Activated CD8-positive, alpha-beta memory T cell treated with anti-CD3 and anti-CD28 coated beads for 36 hours (primary cell): ENCODE results near the gene DNAH1. TPM values are rescaled to one million over a fixed set of nuclear protein-coding genes. Genes with fewer than 3 reads are reported as not detected.

Experiments used
- CTCF ChIA-PET: fragments of 350-600 bp; sonication (Branson Sonifier 250); formaldehyde crosslinking; loops from one replicate; lab custom pipeline; 2021; ENCODE audit warnings: antibody characterized with exemption; lab: Charles Lee
- POLR2A ChIA-PET: fragments of 350-600 bp; sonication (Branson Sonifier 250); formaldehyde crosslinking; loops from one replicate; lab custom pipeline; 2021; ENCODE audit warnings: antibody characterized with exemption; lab: Charles Lee
- total RNA-seq, 2 experiments: library from RNA; stranded (reverse); gene quantifications; one replicate each; pipeline ENCODE4 v1.2.3, GENCODE V29; 2021

The DNAH1 gene
- total RNA-seq, 2 experiments from 2014 or later = 4.4 to 4.5 TPM

DNA sequence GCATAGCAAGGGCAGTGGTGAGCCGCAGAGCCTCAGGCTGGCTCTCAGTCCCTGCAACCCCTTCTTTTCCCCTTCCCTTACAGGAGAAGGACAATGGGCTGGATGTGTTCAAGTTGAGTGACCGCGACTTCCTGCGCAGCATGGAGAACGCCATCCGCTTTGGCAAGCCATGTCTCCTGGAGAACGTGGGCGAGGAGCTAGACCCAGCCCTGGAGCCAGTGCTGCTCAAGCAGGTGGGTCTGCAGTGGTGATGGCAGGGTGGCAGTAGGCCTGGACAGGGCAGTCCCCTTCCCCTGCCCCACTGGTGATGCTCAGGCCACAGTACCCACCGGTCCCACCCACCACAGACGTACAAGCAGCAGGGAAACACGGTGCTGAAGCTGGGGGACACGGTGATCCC, 75.0 kb downstream of the DNAH1 start:
- ChIA-PET CTCF (no interaction called here), POLR2A (no interaction called here)

DNA sequence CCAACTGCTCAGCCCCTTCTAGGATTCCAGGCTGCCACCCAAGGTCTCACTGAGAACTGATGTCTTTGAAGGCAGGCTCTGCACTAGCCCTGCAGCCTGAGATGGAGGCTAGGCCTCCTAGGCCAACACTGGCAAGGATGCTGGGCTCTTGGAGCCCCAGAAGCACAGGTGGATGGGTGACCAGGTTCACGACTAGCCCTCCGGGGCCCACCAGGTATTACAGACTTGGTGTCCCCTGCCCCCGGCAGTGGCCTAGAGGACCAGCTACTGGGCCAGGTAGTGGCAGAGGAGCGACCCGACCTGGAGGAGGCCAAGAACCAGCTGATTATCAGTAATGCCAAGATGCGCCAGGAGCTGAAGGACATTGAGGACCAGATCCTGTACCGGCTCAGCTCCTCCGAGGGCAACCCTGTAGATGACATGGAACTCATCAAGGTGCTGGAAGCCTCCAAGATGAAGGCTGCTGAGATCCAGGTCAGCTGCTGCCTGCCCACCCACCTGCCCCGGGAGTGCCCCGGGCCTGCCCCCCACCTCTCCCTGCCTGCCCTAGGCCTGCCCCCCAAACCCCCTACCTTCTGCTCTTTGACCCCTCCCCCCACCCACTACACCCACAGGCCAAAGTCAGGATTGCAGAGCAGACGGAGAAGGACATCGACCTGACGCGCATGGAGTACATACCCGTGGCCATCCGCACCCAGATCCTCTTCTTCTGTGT, 76.3 kb downstream of the DNAH1 start:
- CTCF ChIA-PET = no interaction called here
- POLR2A ChIA-PET = no interaction called here

DNA sequence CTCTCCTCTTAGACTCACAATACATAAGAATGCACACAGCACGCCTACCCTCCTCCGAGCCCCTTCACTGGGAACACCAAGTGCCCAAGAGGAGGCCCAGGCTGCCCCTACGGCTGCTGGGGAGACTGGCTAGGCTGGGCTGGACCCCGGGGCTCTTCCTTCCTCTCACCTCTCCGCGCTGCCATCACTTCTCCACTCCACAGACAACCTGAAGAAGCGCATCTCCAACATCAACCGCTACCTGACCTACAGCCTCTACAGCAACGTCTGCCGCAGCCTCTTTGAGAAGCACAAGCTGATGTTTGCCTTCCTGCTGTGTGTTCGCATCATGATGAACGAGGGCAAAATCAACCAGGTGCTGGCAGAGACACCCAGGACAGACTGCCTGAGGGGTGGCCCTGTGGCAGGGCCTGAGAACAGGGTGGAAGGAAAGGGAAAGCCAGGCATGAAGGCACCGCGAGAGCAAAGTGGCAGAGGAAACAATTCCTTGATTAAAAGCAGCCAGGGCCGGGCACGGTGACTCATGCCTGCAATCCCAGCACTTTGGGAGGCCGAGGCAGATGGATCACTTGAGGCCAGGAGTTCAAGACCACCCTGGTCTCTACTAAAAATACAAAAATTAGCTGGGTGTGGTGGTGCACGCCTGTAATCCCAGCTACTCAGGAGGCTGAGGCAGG, 77.2 kb downstream of the DNAH1 start:
- ChIA-PET POLR2A (no interaction called here), CTCF (no interaction called here)

DNA sequence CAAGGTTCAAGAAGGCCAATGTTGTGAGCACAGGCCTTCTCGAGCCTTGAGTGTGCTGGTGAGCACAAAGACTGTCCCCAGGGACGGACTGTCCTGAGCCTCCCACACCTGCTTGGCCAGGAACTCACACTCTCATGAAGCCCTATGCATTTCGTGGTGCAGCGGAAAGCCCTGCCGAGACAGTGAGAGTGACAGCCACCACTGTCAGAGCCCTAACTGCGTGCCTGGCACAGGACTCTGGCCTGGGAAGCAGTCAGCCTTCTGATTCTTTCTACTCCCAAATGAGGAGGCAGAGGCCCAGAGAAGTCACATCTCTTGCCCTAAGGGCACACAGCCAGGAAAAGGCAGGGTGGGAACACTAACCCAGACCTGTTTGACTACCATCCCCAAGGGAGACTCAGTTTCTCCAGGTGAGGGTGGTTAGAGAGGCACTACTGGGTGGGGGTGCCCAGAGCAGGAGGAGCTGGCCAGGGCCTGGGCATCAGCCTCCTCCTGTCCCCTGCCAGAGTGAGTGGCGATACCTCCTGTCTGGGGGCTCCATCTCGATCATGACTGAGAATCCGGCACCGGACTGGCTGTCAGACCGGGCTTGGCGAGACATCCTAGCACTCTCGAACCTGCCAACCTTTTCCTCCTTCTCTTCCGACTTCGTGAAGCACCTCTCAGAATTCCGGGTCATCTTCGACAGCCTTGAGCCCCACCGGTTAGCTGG, 78.0 kb downstream of the DNAH1 start:
- ChIA-PET CTCF (no interaction called here), POLR2A (no interaction called here)

DNA sequence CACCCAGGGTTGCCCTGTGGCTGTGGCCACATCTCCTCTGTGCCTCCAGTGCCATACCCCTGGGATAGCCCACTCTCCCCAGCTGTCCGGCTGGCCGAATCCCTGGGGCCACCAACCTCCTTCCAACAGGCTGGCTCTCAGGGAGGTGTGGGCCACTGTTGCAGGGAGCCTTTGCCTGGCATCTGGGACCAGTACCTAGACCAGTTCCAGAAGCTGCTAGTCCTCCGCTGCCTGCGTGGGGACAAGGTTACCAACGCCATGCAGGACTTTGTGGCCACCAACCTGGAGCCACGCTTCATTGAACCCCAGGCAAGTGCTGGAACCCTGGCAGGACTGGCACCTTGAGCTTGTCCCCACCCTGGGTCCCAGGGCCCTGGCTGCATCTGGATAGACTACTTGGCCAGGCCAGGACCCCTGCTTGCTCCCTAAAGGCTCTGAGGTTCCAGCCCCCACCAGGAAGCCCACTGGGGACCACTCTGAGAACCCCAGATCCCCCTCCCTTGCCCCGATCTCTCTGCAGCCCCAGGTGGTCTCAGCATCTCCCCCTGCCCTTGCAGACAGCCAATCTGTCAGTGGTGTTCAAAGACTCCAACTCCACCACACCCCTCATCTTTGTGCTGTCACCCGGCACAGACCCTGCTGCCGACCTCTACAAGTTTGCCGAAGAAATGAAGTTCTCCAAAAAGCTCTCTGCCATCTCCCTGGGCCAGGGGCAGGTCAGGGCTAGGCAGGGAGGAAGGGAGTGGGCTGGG, 78.8 kb downstream of the DNAH1 start:
- ChIA-PET CTCF (no interaction called here), POLR2A (no interaction called here)

DNA sequence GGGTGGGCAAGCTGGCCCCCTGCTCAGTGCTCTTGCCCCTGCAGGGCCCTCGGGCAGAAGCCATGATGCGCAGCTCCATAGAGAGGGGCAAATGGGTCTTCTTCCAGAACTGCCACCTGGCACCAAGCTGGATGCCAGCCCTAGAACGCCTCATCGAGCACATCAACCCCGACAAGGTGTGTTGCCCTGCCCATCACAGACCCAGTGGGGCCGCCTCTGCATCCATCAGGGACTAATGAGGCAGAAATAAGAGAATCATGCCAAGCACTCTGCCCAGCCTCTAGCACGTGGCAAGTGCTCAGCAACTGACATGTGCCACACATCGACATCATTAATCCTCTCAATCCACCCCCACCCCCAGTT, 79.4 kb downstream of the DNAH1 start:
- ChIA-PET POLR2A (no interaction called here), CTCF (no interaction called here)

DNA sequence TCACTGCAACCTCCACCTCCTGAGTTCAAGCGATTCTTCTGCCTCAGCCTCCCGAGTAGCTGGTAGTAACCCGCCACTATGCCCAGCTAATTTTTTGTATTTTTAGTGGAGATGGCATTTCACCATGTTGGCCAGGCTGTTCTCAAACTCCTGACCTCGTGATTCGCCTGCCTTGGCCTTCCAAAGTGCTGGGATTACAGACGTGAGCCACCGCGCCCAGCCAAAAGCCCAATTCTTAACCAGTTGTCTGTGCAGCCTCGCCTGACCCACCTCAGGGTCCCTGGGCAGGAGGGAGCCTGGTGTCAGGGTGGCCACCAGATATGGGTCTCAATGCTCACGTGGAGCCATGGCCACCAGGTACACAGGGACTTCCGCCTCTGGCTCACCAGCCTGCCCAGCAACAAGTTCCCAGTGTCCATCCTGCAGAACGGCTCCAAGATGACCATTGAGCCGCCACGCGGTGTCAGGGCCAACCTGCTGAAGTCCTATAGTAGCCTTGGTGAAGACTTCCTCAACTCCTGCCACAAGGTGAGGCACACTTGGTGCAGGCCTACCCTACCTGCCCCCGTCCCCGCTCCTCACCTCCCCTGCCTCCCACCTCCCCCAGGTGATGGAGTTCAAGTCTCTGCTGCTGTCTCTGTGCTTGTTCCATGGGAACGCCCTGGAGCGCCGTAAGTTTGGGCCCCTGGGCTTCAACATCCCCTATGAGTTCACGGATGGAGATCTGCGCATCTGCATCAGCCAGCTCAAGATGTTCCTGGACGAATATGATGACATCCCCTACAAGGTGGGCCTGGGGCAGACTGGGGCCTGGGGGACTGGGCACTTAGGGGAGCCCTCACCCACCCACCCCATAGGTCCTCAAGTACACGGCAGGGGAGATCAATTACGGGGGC, 80.1 kb downstream of the DNAH1 start:
- ChIA-PET CTCF (no interaction called here), POLR2A (no interaction called here)

DNA sequence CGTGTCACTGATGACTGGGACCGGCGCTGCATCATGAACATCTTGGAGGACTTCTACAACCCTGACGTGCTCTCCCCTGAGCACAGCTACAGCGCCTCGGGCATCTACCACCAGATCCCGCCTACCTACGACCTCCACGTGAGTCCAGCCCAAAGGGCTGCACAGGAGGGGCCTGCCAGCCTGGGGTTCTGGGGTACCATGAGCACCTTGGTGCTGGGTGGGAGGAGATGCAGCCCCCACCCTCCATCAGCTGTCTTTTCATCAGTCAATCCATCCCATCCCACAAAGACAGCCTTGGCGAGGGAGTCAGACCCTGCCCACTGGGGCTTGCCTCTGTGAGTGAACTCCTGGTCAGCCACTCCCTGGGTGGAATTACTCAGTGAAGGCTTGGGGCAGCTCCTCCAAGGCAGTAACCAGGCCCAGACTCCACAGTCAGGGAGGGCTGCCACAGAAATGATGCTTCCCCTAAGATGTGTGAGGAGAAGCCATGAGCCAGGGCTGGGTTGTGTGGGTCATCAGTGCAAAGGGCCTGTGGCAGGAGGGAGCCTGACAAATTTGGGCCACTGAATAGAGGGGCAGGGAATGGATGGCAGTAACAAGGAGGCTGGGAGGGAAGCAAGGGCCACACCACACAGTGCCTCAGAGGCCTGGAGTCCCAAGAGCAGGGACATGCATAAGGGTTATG, 80.9 kb downstream of the DNAH1 start:
- POLR2A ChIA-PET = no interaction called here
- CTCF ChIA-PET = no interaction called here

DNA sequence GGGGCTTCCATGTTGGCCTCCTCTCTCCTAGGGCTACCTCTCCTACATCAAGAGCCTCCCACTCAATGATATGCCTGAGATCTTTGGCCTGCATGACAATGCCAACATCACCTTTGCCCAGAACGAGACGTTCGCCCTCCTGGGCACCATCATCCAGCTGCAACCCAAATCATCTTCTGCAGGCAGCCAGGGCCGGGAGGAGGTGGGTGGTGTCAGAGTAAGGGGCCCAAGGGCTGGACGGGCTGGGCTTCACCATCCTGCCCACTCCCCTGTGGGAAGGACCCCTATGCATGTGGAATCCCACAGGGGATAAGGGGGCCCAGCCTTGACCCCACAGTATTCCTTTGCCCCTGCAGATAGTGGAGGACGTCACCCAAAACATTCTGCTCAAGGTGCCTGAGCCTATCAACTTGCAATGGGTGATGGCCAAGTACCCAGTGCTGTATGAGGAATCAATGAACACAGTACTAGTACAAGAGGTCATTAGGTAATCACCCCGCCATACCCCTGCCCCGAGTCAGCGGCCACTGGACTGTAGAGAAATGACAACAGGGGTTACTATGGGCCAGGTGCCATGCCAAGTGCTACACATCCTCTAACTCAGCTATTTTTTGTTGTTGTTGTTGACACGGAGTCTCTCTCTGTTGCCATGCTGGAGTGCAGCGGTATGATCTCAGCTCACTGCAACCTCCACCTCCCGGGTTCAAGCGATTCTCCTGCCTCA, 81.7 kb downstream of the DNAH1 start:
- ChIA-PET POLR2A (no interaction called here), CTCF (no interaction called here)

DNA sequence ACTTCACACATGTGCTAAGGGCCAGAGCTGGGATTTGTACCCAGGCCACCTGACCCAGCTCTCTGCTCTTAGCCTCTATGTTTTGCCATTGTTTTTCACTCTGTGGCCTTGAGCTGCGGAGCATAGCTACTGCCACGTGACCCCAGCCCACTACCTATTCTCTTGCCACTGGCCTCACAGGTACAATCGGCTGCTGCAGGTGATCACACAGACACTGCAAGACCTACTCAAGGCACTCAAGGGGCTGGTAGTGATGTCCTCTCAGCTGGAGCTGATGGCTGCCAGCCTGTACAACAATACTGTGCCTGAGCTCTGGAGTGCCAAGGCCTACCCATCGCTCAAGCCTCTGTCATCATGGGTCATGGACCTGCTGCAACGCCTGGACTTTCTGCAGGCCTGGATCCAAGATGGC, 82.6 kb downstream of the DNAH1 start:
- ChIA-PET CTCF (no interaction called here), POLR2A (no interaction called here)

DNA sequence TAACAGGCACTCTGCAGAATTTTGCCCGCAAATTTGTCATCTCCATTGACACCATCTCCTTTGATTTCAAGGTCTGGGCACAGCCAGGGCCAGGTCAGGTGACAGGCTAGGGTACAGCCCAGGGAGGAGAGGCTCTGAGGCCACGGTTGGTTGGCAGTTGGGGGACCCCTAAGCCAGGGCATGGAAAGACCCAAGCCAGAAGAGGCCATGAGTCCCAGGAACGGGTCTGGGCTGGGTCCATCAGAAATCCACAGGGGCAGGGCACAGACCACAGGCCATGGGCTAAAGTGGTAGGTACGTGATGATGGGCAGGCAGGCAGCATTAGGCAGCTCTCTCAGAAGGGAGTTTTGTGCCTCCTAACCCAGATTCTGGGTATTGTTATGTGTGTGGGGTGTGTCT, 83.0 kb downstream of the DNAH1 start:
- ChIA-PET CTCF (no interaction called here), POLR2A (no interaction called here)

DNA sequence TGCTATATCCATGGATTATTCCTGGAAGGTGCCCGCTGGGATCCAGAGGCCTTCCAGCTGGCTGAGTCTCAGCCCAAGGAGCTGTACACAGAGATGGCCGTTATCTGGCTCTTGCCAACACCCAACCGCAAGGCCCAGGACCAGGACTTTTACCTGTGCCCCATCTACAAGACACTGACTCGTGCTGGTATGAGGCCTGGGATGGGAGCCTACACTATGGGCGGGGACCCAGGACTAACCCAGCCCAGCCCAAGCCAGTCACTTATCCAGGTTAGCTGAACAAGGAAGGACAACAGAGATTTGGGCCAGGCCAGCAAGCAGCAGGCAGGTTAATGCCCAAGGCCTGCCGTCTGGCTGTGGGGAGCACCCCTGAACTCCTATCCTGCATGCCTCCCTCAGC, 83.5 kb downstream of the DNAH1 start:
- ChIA-PET POLR2A (no interaction called here), CTCF (no interaction called here)

DNA sequence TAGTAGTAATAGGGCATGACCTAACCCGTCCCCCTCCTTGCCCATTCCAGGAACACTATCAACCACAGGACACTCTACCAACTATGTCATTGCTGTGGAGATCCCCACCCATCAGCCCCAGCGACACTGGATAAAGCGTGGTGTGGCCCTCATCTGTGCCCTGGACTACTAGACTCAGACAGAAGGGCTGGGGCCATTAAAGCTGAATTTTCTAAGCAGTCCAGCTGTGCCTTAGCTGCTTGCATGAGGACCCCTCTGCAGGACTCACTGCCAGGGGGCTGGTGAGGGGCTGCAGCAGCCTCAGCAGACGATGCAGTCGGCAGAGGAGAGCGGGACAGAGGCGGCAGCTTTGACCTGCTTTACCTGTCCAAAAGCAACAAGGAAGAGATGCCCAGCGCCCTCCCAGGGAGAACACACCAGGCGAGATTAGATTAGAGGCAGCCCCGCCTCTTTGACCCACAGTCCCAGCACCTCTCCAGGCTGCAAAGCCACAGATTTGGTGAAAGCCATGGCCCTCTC, 84.2 kb downstream of the DNAH1 start:
- CTCF ChIA-PET = no interaction called here
- POLR2A ChIA-PET = interaction anchor here (0.6 kb wide), 1 partner anchor 135 kb away, joined by 3 read pairs; no protein-coding TSS in a partner anchor

DNA sequence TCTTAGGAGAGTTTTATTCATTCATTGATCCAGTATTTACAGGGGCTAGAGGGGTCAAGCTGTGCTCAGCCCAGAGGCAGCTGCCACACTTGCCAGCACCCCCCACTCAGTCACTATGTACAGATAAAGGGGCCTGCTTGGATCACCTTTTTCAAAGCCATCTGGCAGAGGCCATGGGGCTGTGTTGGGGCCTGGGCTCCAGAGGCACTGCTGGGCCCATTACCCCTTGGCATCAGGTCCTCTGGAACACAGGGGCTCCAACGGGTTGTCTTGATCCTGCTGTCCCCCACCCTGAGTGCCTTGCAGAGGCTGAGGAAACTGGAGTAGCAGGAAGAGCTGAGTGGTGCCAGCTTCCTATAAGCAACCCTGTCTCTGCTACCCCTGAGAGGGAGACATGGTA, 84.9 kb downstream of the DNAH1 start:
- ChIA-PET CTCF (no interaction called here), POLR2A (no interaction called here)

DNA sequence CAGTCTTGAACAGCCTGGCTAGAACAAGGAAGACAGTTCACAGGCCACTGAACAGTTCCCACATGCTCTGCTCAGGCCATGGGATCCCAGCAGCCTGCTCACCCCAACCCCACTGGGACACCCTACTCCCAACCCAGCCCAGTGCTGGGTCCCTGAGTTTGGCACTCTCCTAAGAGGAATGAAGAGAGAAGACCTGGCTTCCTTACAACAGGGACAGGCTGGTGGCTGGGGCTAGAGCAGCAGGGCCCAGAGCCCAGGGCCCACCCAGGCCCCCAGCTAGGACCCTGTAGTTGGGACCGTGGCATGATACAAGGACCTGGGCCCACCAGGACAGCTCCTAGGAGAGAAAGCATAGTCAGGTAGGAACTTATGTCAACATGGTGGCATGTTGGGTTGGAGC, 85.4 kb downstream of the DNAH1 start:
- POLR2A ChIA-PET = no interaction called here
- CTCF ChIA-PET = no interaction called here

DNA sequence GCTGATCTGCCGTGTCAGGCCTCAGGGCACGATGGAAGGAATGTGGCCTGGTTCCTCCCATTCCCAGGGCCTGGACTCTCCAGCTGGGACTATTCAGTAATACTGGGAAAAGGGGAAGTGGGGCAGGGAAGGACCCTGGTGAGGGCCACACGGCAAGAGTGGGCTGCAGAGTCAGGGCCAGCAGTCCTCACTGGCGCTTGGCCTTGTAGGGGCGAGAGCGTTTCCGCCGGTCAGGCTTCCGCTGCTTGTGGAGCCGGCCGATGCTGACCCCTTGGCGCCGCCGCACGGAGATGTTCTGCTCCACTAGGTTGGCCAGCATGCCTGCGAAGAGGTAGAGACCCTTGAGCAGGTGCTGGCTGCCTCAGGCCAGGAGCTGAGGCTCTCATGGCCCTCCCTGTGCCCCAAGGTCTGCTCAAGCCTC, 86.0 kb downstream of the DNAH1 start:
- CTCF ChIA-PET = no interaction called here
- POLR2A ChIA-PET = no interaction called here

DNA sequence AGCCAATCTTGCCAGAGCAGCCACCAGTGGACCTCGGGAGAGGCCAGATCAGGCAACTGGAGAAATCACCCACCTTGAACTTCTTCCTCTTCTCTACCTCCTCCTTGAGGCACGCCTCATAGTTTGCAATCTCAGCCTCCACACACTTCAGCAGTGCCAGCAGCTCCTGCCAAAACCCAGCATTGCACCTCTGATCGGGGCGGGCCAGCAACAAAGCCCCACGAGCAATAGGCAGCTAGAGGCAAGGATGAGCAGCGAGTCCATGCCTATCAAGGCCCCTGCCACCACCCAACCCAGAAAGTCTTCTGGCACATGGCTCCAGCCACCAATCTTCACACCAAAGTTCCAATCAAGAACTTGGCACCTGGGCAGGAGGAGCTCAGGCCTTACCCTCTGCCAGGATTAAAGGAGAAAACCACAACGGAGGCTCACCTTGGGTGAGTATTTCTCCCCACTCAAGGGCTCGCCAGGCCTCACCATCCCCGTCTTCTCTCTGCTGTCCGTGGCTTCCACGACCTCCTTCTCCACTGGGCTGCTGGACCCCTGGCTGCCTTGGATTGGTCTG, 86.7 kb downstream of the DNAH1 start:
- POLR2A ChIA-PET = no interaction called here
- CTCF ChIA-PET = interaction anchor here (0.6 kb wide), 1 partner anchor 43 kb away, joined by 3 read pairs; no protein-coding TSS in a partner anchor
